ENCODE measurements around the gene AP2B1.

AP2B1 gene

DNA sequence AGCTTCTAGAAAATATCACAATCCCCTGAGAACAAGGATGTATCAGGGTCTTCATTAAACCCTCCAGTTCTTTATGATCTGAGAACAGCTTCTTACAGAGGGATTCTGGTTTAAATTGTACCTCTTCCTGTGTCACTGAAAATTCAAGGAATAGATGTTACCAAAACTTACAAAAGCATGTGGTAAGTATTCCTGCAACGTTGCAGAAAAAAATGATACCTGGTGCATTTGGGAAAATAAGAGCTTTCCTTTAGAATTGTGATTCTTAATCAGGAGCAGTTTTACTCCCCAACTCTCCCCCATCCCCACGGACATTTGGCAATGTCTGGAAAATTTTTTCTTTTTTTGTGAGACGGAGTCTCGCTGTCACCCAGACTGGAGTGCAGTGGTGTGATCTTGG, 33.8 kb upstream of the AP2B1 start:
- no peak overlapping the region for H3K4me3 ChIP-seq (ENCODE audit: low read depth, low read length)
- H3K27me3 ChIP-seq (ENCODE audit: insufficient read depth, low read depth, severe bottlenecking): peaks cover 4% of the 10 kb centered on the region
- no peak overlapping the region for H3K27ac ChIP-seq
- TF ChIP-seq, protein P1, sequence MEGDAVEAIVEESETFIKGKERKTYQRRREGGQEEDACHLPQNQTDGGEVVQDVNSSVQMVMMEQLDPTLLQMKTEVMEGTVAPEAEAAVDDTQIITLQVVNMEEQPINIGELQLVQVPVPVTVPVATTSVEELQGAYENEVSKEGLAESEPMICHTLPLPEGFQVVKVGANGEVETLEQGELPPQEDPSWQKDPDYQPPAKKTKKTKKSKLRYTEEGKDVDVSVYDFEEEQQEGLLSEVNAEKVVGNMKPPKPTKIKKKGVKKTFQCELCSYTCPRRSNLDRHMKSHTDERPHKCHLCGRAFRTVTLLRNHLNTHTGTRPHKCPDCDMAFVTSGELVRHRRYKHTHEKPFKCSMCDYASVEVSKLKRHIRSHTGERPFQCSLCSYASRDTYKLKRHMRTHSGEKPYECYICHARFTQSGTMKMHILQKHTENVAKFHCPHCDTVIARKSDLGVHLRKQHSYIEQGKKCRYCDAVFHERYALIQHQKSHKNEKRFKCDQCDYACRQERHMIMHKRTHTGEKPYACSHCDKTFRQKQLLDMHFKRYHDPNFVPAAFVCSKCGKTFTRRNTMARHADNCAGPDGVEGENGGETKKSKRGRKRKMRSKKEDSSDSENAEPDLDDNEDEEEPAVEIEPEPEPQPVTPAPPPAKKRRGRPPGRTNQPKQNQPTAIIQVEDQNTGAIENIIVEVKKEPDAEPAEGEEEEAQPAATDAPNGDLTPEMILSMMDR (IDR thresholded peaks at IDR 0.05; ENCODE audit: low read depth, low read length): no peak
- H3K36me3 ChIP-seq: no peaks in the 10 kb centered on the region
- DNase-seq: no peak
- no peaks in the 10 kb centered on the region for H3K9me3 ChIP-seq (ENCODE audit: severe bottlenecking)

DNA sequence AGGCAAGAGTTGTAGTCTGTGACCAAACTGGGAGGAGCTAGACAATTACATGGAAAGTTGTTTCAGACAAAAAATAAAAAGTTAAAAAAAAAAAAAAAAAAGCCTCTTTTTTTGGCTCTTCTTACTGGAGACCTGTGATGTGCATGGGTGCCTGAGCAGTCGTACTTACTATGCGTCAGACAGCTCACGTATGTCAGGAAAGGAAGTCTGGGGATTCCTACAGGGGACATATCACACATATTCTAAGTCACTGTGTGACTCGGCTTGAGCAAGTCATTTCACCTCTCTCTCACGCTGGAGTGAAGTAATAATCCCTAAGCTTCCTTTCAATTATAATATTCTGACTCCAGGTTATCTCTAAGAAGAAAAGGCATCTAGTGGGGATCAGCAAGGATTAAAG, 32.5 kb upstream of the AP2B1 start:
- DNase-seq: no peak
- Histone ChIP-seq H3K9me3 (ENCODE audit: severe bottlenecking) (no peaks in the 10 kb centered on the region), H3K36me3 (no peaks in the 10 kb centered on the region), H3K4me3 (ENCODE audit: low read depth, low read length) (no peak overlapping the region), H3K27ac (no peak overlapping the region), H3K27me3 (ENCODE audit: insufficient read depth, low read depth, severe bottlenecking) (no peaks in the 10 kb centered on the region)
- TF ChIP-seq, protein P1 (IDR thresholded peaks at IDR 0.05; ENCODE audit: low read depth, low read length): no peak

DNA sequence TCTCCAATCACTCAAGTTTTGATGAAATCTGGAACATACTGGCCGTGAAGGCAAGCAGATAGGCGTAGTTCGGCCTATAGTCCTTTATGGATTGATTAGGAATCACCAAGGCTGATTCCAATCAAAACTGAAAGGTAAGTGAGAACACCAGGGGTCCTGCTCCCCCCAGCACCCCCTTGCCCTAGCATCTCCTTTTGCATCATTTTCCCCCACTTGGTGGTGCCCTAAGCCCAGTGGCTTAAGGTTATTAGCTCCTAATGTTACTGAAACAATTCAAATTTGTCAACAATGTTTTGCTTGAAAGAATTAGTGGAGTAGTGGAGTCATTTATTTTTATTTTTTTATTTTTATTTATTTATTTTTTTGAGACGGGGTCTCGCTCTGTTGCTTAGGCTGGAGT, 31.4 kb upstream of the AP2B1 start:
- no peaks in the 10 kb centered on the region for H3K36me3 ChIP-seq
- H3K4me3 ChIP-seq (ENCODE audit: low read depth, low read length): no peak overlapping the region
- TF ChIP-seq, protein P1 (IDR thresholded peaks at IDR 0.05; ENCODE audit: low read depth, low read length): peak; percentile 32; the same call in 1 of the 2 replicates
- no peaks in the 10 kb centered on the region for H3K9me3 ChIP-seq (ENCODE audit: severe bottlenecking)
- DNase-seq: no peak
- no peak overlapping the region for H3K27ac ChIP-seq
- no peaks in the 10 kb centered on the region for H3K27me3 ChIP-seq (ENCODE audit: insufficient read depth, low read depth, severe bottlenecking)

DNA sequence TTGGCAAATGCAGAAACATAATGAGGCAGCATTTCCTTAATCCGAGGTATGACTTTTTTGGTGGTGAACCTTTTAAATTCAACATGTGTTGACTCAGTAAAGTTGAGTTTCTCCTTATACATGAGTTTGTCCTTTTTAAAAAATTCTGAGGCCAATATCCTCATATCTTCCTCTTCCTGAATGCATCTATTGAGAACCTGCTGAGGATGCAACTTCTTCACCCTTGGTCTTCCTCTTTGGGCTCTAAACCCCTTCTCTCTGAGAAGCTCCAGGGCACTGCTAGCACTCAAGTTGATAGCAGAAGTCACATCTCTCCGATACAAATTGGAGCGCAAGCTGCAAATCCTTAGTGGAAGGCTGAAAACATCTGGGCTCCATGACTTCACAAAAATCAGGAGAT, 29.8 kb upstream of the AP2B1 start:
- TF ChIP-seq, protein P1 (IDR thresholded peaks at IDR 0.05; ENCODE audit: low read depth, low read length): no peak
- H3K36me3 ChIP-seq: no peaks in the 10 kb centered on the region
- H3K27me3 ChIP-seq (ENCODE audit: insufficient read depth, low read depth, severe bottlenecking): no peaks in the 10 kb centered on the region
- no peak overlapping the region for H3K27ac ChIP-seq
- H3K4me3 ChIP-seq (ENCODE audit: low read depth, low read length): no peak overlapping the region
- no peaks in the 10 kb centered on the region for H3K9me3 ChIP-seq (ENCODE audit: severe bottlenecking)
- DNase-seq: no peak

DNA sequence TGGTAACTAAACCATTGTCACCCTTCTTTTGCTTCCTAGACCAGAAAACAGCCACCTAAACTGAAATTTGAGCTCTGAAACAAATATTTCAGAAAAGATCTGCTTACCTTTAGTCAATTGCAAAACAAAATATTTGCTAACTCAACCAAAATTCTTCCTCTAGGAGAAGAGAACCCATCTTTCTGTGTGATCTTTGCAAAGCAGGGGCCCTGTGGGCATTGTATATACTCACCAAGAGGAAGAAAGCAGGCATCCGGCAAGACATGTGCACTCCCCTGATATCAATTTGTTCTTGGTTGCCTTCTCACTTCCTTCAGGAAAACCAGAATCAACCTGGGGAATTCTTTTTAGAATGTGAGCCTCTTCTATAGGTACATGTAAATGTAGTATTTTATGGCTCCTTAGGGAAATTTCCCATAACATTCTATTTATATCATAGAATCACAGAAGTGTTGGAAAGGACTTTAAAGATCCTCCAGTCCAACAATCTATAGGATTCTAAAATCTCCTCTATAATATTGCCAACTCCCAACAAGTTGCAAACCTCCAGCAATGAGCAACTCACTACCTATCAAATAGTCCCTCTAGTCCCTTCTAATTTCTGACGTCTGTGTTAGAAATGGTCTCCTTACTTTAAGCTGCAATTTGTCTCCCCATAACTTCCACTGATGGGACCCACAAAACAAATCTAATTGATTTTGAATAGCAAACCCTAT, 27.5 kb upstream of the AP2B1 start:
- DNase-seq: no peak

More for the DNA sequence above, 27.5 kb upstream of the AP2B1 start:
- H3K4me3 ChIP-seq (ENCODE audit: low read depth, low read length): no peak overlapping the region
- no peaks in the 10 kb centered on the region for H3K36me3 ChIP-seq
- H3K27ac ChIP-seq: no peak overlapping the region
- H3K9me3 ChIP-seq (ENCODE audit: severe bottlenecking): no peaks in the 10 kb centered on the region
- TF ChIP-seq, protein P1 (IDR thresholded peaks at IDR 0.05; ENCODE audit: low read depth, low read length): no peak
- no peaks in the 10 kb centered on the region for H3K27me3 ChIP-seq (ENCODE audit: insufficient read depth, low read depth, severe bottlenecking)

All from WERI-Rb-1 (cell line).